Measurements from ENCODE around the gene MCMBP.
"Not testable (repeated sequence)": the region's sequence is repeated elsewhere in the genome, so short reads cannot be mapped to it uniquely, and the experiment has no call there.

The MCMBP gene

GRCh38 chr10:119886070-119886469 lies 13.4 kb upstream of the MCMBP start:
- H4K20me1 ChIP-seq, H3K4me3 ChIP-seq, H3K27me3 ChIP-seq, H3K36me3 ChIP-seq, H3K4me2 ChIP-seq, H3K27ac ChIP-seq, H3K9ac ChIP-seq: not testable (repeated sequence)
- Histone ChIP-seq H3K4me1 (peaks cover 0 to 36% (median 6%) of the 10 kb centered on the region in 10 experiments; a peak in 10 of 20 replicates), H3K9me3 (replicated peaks in 1 of 11) (peaks cover 8 to 23% (median 12%) of the 10 kb centered on the region in 11 experiments; a peak in 17 of 22 replicates)
- TF ChIP-seq Cebpa-rat (IDR thresholded peaks at IDR 0.05) = peak in 10 of 11 experiments; percentile 28 to 90 (median 71); a peak in 16 of 22 replicates

GRCh38 chr10:119883901-119884611 lies 11.4 kb upstream of the MCMBP start:
- not testable (repeated sequence) for H3K36me3 ChIP-seq, H4K20me1 ChIP-seq, H3K4me3 ChIP-seq, H3K27me3 ChIP-seq, H3K9ac ChIP-seq, H3K27ac ChIP-seq
- H3K4me1 ChIP-seq = peaks cover 0 to 23% (median 5%) of the 10 kb centered on the region in 10 experiments; a peak in 10 of 20 replicates
- H3K4me2 ChIP-seq = peak overlapping the region in 2 of 11 experiments; percentile 46 to 55; a peak in 3 of 22 replicates
- H3K9me3 ChIP-seq (replicated peaks in 1 of 11) = peaks cover 0 to 14% (median 3%) of the 10 kb centered on the region in 11 experiments; a peak in 9 of 22 replicates

- Histone ChIP-seq H3K9me3 (replicated peaks in 1 of 11) (peaks cover 0 to 7% (median 2%) of the 10 kb centered on the region in 11 experiments; a peak in 7 of 22 replicates), H4K20me1 (no peaks in the 10 kb centered on the region), H3K4me1 (peaks cover 10 to 13% (median 10%) of the 10 kb centered on the region in 10 experiments), H3K27me3 (no peaks in the 10 kb centered on the region), H3K36me3 (no peaks in the 10 kb centered on the region), H3K4me3 (no peak overlapping the region), H3K27ac (no peak overlapping the region), H3K9ac (no peak overlapping the region), H3K4me2 (no peak overlapping the region)
- TF ChIP-seq Cebpa-rat (IDR thresholded peaks at IDR 0.05) = no peak
Observed at GRCh38 chr10:119878524-119878923, 5.9 kb upstream of the MCMBP start.

GRCh38 chr10:119872860-119873681 lies 428 bp upstream of the MCMBP start:
- Histone ChIP-seq H3K27me3 (no peaks in the 10 kb centered on the region), H3K4me1 (peaks cover 34 to 48% (median 39%) of the 10 kb centered on the region in 10 experiments), H4K20me1 (peaks cover 37 to 42% (median 40%) of the 10 kb centered on the region in 11 experiments), H3K27ac (peak overlapping the region; percentile 75 to 99 (median 97)), H3K4me3 (peak overlapping the region; percentile 81 to 96 (median 93)), H3K9ac (peak overlapping the region; percentile 87 to 99 (median 97)), H3K36me3 (peaks cover 0 to 34% (median 18%) of the 10 kb centered on the region in 11 experiments; a peak in 16 of 22 replicates), H3K4me2 (peak overlapping the region; percentile 84 to 97 (median 89)), H3K9me3 (replicated peaks in 1 of 11) (peaks cover 0 to 11% (median 0%) of the 10 kb centered on the region in 11 experiments; a peak in 6 of 22 replicates)
- TF ChIP-seq Cebpa-rat (IDR thresholded peaks at IDR 0.05) = no peak

GRCh38 chr10:119871881-119872609 lies 598 bp downstream of the MCMBP start:
- Histone ChIP-seq H3K9me3 (replicated peaks in 1 of 11) (peaks cover 0 to 21% (median 4%) of the 10 kb centered on the region in 11 experiments; a peak in 9 of 22 replicates), H4K20me1 (peaks cover 46 to 52% (median 50%) of the 10 kb centered on the region in 11 experiments), H3K9ac (peak overlapping the region; percentile 87 to 99 (median 97)), H3K4me2 (peak overlapping the region; percentile 84 to 97 (median 91)), H3K4me1 (peaks cover 36 to 58% (median 48%) of the 10 kb centered on the region in 10 experiments), H3K36me3 (peaks cover 0 to 44% (median 27%) of the 10 kb centered on the region in 11 experiments; a peak in 16 of 22 replicates), H3K27ac (peak overlapping the region; percentile 75 to 99 (median 97)), H3K4me3 (peak overlapping the region; percentile 81 to 96 (median 93)), H3K27me3 (no peaks in the 10 kb centered on the region)
- peak in 5 of 11 experiments; percentile 19 to 71 (median 49); a peak in 7 of 22 replicates for TF ChIP-seq Cebpa-rat (IDR thresholded peaks at IDR 0.05)

GRCh38 chr10:119869398-119869797 lies 3.2 kb downstream of the MCMBP start:
- H3K9ac ChIP-seq = peak overlapping the region in 5 of 11 experiments; percentile 32 to 97 (median 90); a peak in 6 of 22 replicates
- peak overlapping the region in 6 of 10 experiments; percentile 81 to 96 (median 94); a peak in 6 of 20 replicates for H3K4me3 ChIP-seq
- peak overlapping the region; percentile 84 to 97 (median 91) for H3K4me2 ChIP-seq
- peaks cover 49 to 77% (median 70%) of the 10 kb centered on the region in 11 experiments for H4K20me1 ChIP-seq
- not testable (repeated sequence) for H3K27me3 ChIP-seq, H3K27ac ChIP-seq
- peaks cover 35 to 63% (median 48%) of the 10 kb centered on the region in 10 experiments for H3K4me1 ChIP-seq
- peaks cover 19 to 71% (median 54%) of the 10 kb centered on the region in 11 experiments; a peak in 21 of 22 replicates for H3K36me3 ChIP-seq
- peaks cover 17 to 47% (median 31%) of the 10 kb centered on the region in 11 experiments; a peak in 21 of 22 replicates for H3K9me3 ChIP-seq (replicated peaks in 1 of 11)

GRCh38 chr10:119867317-119867716 lies 5.3 kb downstream of the MCMBP start:
- no peak overlapping the region for H3K9ac ChIP-seq
- no peak overlapping the region for H3K27ac ChIP-seq
- H3K27me3 ChIP-seq = no peaks in the 10 kb centered on the region
- H3K9me3 ChIP-seq (replicated peaks in 1 of 11) = peaks cover 29 to 60% (median 43%) of the 10 kb centered on the region in 11 experiments
- TF ChIP-seq Cebpa-rat (IDR thresholded peaks at IDR 0.05) = no peak
- H3K4me1 ChIP-seq = peaks cover 23 to 55% (median 42%) of the 10 kb centered on the region in 10 experiments
- peak overlapping the region in 10 of 11 experiments; percentile 24 to 97 (median 90); a peak in 16 of 22 replicates for H3K4me2 ChIP-seq
- H3K4me3 ChIP-seq = no peak overlapping the region
- H3K36me3 ChIP-seq = peaks cover 19 to 92% (median 70%) of the 10 kb centered on the region in 11 experiments; a peak in 21 of 22 replicates
- H4K20me1 ChIP-seq = peaks cover 56 to 98% (median 87%) of the 10 kb centered on the region in 11 experiments

- H3K36me3 ChIP-seq = peaks cover 19 to 93% (median 78%) of the 10 kb centered on the region in 11 experiments; a peak in 21 of 22 replicates
- no peak overlapping the region for H3K9ac ChIP-seq
- peak overlapping the region in 5 of 10 experiments; percentile 0 to 48 (median 17); a peak in 5 of 20 replicates for H3K4me3 ChIP-seq
- no peaks in the 10 kb centered on the region for H3K27me3 ChIP-seq
- no peak for TF ChIP-seq Cebpa-rat (IDR thresholded peaks at IDR 0.05)
- peaks cover 29 to 67% (median 52%) of the 10 kb centered on the region in 10 experiments for H3K4me1 ChIP-seq
- peaks cover 29 to 60% (median 43%) of the 10 kb centered on the region in 11 experiments for H3K9me3 ChIP-seq (replicated peaks in 1 of 11)
- H3K27ac ChIP-seq = no peak overlapping the region
- H4K20me1 ChIP-seq = peaks cover 61 to 100% (median 89%) of the 10 kb centered on the region in 11 experiments
- H3K4me2 ChIP-seq = no peak overlapping the region
Observed at GRCh38 chr10:119865699-119866240, 6.9 kb downstream of the MCMBP start.

Data from BLaER1 treated with 17β-estradiol and CSF1 and Interleukin-3, amounts not matched to agents 10 nM and 100 nM (cell line).